ENCODE measurements around the gene CYB561D2. TPM values are rescaled to one million over a fixed set of nuclear protein-coding genes. Genes with fewer than 3 reads are reported as not detected.

Gene CYB561D2
- polyA plus RNA-seq, 1 experiment, result 14.5 TPM

DNA sequence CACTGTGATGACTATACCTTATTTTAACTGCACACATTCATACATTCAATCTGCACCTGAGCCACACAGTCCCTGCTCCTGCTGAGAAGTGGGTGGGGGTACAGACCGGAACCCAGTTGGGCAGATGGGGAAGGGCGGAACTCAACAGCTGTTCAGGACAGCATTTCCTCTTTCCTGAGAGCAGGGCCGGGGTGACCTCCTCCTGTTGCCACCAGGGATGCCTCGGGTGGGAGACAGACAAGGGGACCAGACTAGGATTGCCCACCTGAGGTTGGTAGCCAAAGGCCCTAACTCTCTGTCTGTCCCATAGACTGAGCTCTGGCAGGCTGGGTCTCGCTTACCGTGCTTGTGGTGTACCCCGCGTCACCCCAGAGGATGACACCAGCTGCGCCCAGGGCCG, 32.0 kb upstream of the CYB561D2 start:
- CTCF ChIA-PET, result no interaction called here
- no peak for TF ChIP-seq CTCF (IDR thresholded peaks at IDR 0.05; ENCODE audit: low read depth, low read length)
- Histone ChIP-seq H3K9me3 (ENCODE audit: control insufficient read depth, insufficient read depth, low read length) (no peaks in the 10 kb centered on the region; the same call in 1 of the 2 replicates), H3K27me3 (ENCODE audit: control insufficient read depth, insufficient read depth, low read length) (no peaks in the 10 kb centered on the region), H3K4me3 (ENCODE audit: low read depth, low read length) (no peak overlapping the region), H3K27ac (ENCODE audit: low read depth, low read length) (no peak overlapping the region)
- DNase-seq (ENCODE audit: low read depth, low spot score), result no peak
- POLR2A ChIA-PET, result no interaction called here

GRCh38 chr3:50319181-50319893, 31.3 kb upstream of the CYB561D2 start:
- no peak for TF ChIP-seq CTCF (IDR thresholded peaks at IDR 0.05; ENCODE audit: low read depth, low read length)
- Histone ChIP-seq H3K9me3 (ENCODE audit: control insufficient read depth, insufficient read depth, low read length) (no peaks in the 10 kb centered on the region; the same call in 1 of the 2 replicates), H3K27ac (ENCODE audit: low read depth, low read length) (no peak overlapping the region), H3K4me3 (ENCODE audit: low read depth, low read length) (no peak overlapping the region), H3K27me3 (ENCODE audit: control insufficient read depth, insufficient read depth, low read length) (no peaks in the 10 kb centered on the region)
- ChIA-PET CTCF (no interaction called here), POLR2A (no interaction called here)
- DNase-seq (ENCODE audit: low read depth, low spot score), result no peak

DNA sequence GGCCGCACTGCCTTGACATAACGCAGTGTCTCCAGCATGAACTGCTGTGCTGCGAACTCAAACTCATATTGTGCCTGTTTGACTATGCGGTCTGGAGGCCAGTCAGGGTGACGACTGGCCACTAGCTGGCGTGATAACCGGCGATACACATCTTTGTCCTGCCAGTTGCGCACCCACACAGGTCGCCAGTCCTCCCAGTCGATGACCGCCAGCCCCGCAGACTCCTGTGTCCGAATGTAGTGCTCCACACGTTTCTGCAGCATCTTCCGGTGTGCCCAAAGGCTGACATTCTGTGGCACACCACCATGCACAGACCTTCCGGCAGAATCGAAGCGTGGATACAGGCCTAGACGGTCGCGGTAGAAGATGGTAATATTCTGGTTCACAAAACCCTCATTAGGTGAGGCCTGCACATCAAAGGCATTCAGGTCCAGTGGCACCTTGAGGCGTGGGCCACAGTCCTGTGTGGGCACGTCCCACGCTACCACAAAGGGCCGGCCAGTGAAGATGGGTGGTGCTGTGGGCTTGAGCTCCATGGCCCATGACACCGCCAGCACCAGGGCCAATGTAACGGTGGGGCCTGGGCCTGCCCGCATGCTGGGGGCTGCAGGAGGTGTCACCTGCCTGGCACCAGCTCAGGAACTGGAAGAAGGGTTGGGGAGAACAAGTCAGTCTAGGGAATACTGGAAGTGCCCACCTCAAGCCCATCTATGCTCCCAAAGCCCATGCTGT, 30.6 kb upstream of the CYB561D2 start:
- POLR2A ChIA-PET, result interaction anchor here (1.0 kb wide), 1 partner anchor 21 kb away, joined by 3 read pairs; the partner anchor contains the start of genes HYAL3 and NAA80
- H3K27me3 ChIP-seq (ENCODE audit: control insufficient read depth, insufficient read depth, low read length), result no peaks in the 10 kb centered on the region
- peak overlapping the region; percentile 83 for H3K4me3 ChIP-seq (ENCODE audit: low read depth, low read length)
- CTCF ChIA-PET, result interaction anchor here (1.0 to 1.1 kb wide), 2 partner anchors 60 to 222 kb away, joined by 3 read pairs; no protein-coding TSS in a partner anchor
- TF ChIP-seq CTCF (IDR thresholded peaks at IDR 0.05; ENCODE audit: low read depth, low read length), result no peak
- DNase-seq (ENCODE audit: low read depth, low spot score), result no peak
- no peaks in the 10 kb centered on the region; the same call in 1 of the 2 replicates for H3K9me3 ChIP-seq (ENCODE audit: control insufficient read depth, insufficient read depth, low read length)
- peak overlapping the region; percentile 40 for H3K27ac ChIP-seq (ENCODE audit: low read depth, low read length)

GRCh38 chr3:50320853-50321335, 29.8 kb upstream of the CYB561D2 start:
- peak overlapping the region; percentile 40 for H3K27ac ChIP-seq (ENCODE audit: low read depth, low read length)
- ChIA-PET POLR2A (interaction anchor here (0.6 to 1.0 kb wide), 3 partner anchors 20 to 58 kb away, joined by 3 to 9 read pairs (median 3); partner anchors contain the start of genes HYAL3, NAA80 and RASSF1), CTCF (interaction anchor here (0.6 to 1.1 kb wide), 9 partner anchors 10 to 222 kb away, joined by 3 to 5 read pairs (median 3); no protein-coding TSS in a partner anchor)
- no peaks in the 10 kb centered on the region; the same call in 1 of the 2 replicates for H3K9me3 ChIP-seq (ENCODE audit: control insufficient read depth, insufficient read depth, low read length)
- no peaks in the 10 kb centered on the region for H3K27me3 ChIP-seq (ENCODE audit: control insufficient read depth, insufficient read depth, low read length)
- peak overlapping the region; percentile 83 for H3K4me3 ChIP-seq (ENCODE audit: low read depth, low read length)
- TF ChIP-seq CTCF (IDR thresholded peaks at IDR 0.05; ENCODE audit: low read depth, low read length), result no peak
- DNase-seq (ENCODE audit: low read depth, low spot score), result no peak

All from AG04450 (cell line).